Gastrocnemius medialis (tissue), 4 donors: ENCODE measurements around the gene UBC.

Experiments
- CTCF ChIP-seq, 5 experiments: fragments of 450-650 bp in 3 of 5; fragments of 200-600 bp in 2 of 5; sonication (generic) in 2 of 5; IDR thresholded peaks in 4 of 5; conservative IDR thresholded peaks in 1 of 5; 1 replicate in 4 of 5; 2 replicates in 1 of 5; pipeline ENCODE4 v1.5.1; 2016 to 2019; ENCODE audit warnings: antibody characterized with exemption in 5 of 5, mild to moderate bottlenecking in 3 of 5, moderate library complexity in 3 of 5
- POLR2A ChIP-seq, 2 donors: fragments of 450-650 bp; IDR thresholded peaks; one replicate each; pipeline ENCODE4 v1.6.1; 2017; ENCODE audit warnings: antibody characterized with exemption in 2 of 2, mild to moderate bottlenecking in 2 of 2, moderate library complexity in 2 of 2

- TF ChIP-seq CTCF (IDR thresholded peaks at IDR 0.05 in 4 of 5, conservative IDR thresholded peaks at IDR 0.05 in 1 of 5) (no peak), POLR2A (IDR thresholded peaks at IDR 0.05) (no peak)
These were observed 14.6 kb upstream of the UBC start for GRCh38 chr12:124928912-124929530.
